Karpas-422 (cell line): ENCODE data around the gene XAF1. TPM values are rescaled to one million over a fixed set of nuclear protein-coding genes. Genes with fewer than 3 reads are reported as not detected.
"Not testable (repeated sequence)": the region's sequence is repeated elsewhere in the genome, so short reads cannot be mapped to it uniquely, and the experiment has no call there.

Source experiments
- DNase-seq: peaks from one replicate; pipeline ENCODE4 v3.0.0-alpha.2; 2015
- H2AFZ ChIP-seq: fragments of 200-600 bp; sonication (generic); 2 replicates; pipeline ENCODE4 v1.6.1; 2014; ENCODE audit warnings: antibody characterized with exemption, low read length, mixed read lengths
- H3K27ac ChIP-seq: fragments of 200-600 bp; sonication (generic); 2 replicates; pipeline ENCODE4 v1.5.1; 2014; ENCODE audit warnings: mild to moderate bottlenecking, low read length, moderate library complexity
- H3K27me3 ChIP-seq: fragments of 200-600 bp; sonication (generic); 2 replicates; pipeline ENCODE4 v1.6.1; 2014; ENCODE audit warnings: low read length, mixed read lengths
- H3K36me3 ChIP-seq: fragments of 200-600 bp; sonication (generic); 2 replicates; pipeline ENCODE4 v1.6.1; 2014; ENCODE audit warnings: low read length, mixed read lengths; ENCODE audit not compliant: insufficient read depth
- H3K4me1 ChIP-seq: fragments of 200-600 bp; sonication (generic); 2 replicates; pipeline ENCODE4 v1.6.1; 2014; ENCODE audit warnings: mild to moderate bottlenecking, low read length, mixed read lengths
- H3K4me2 ChIP-seq: fragments of 200-600 bp; sonication (generic); 2 replicates; pipeline ENCODE4 v1.6.1; 2014; ENCODE audit warnings: low read length, low read depth, mild to moderate bottlenecking; ENCODE audit not compliant: poor library complexity, severe bottlenecking
- H3K4me3 ChIP-seq: fragments of 200-600 bp; sonication (generic); 2 replicates; pipeline ENCODE4 v1.5.1; 2014; ENCODE audit warnings: mild to moderate bottlenecking, antibody characterized with exemption, low read length, mixed read lengths
- H3K79me2 ChIP-seq: fragments of 200-600 bp; sonication (generic); 2 replicates; pipeline ENCODE4 v1.6.1; 2014; ENCODE audit warnings: mild to moderate bottlenecking, low read length, mixed read lengths
- H3K9ac ChIP-seq: fragments of 200-600 bp; sonication (generic); 2 replicates; pipeline ENCODE4 v1.6.0; 2014; ENCODE audit warnings: low read length
- H3K9me2 ChIP-seq: fragments of 200-600 bp; sonication (generic), shearing (Covaris generic); replicated peaks from 2 replicates; pipeline ENCODE4 v1.6.0; 2014; ENCODE audit warnings: mild to moderate bottlenecking, low read length, moderate library complexity; ENCODE audit not compliant: insufficient read depth
- H3K9me3 ChIP-seq: fragments of 300-700, 200-600 bp; sonication (generic); 2 replicates; pipeline ENCODE4 v1.6.1; 2014; ENCODE audit warnings: low read length, mixed read lengths
- H4K20me1 ChIP-seq: fragments of 200-600 bp; sonication (generic); 2 replicates; pipeline ENCODE4 v1.6.1; 2014; ENCODE audit warnings: mild to moderate bottlenecking, antibody characterized with exemption, low read length, low read depth; ENCODE audit not compliant: insufficient read depth
- total RNA-seq: library from RNA; depleted of rRNA; stranded (reverse); fragments of >200 nt; shearing (Covaris generic); gene quantifications from 2 replicates; pipeline ENCODE4 v1.2.3, GENCODE V29; 2014; ENCODE audit warnings: low replicate concordance

The XAF1 gene
- total RNA-seq, 1 experiment from 2014 or later = 8.3 TPM

DNA sequence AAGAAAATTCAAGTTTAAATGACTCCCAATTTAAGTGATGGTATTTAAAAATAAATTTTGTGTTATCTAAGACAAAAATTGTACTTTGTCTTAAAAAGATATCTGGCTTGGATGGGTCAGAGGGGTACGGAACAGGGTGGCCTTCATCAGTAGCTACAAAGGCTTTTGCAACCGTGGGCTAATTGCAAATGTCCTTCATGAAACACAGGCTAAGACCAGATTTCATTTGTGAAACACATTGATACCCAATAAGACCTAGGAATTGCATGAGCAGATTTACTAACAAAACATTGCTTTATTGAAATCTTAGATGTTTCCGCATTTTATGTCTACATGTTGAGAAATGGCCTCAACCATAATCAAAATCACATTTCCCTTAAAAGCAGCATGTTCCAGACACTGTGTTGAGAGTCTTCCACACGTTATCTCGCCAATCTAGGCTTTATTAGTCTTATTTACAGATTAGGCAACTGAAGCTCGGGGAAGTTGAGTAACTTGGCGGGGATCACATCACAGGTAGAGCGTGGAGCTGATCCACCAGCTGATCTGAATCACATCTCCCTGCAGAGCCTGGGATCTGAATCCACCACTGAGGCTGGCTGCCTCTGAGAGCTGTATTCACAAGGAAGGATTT, 42.0 kb downstream of the XAF1 start:
- Histone ChIP-seq H3K9me3 (no peaks in the 10 kb centered on the region), H3K27ac (no peak overlapping the region), H3K4me3 (no peak overlapping the region), H3K79me2 (no peaks in the 10 kb centered on the region), H3K9ac (no peak overlapping the region), H3K4me2 (no peak overlapping the region), H3K9me2 (no peaks in the 10 kb centered on the region), H2AFZ (no peak overlapping the region), H3K4me1 (no peaks in the 10 kb centered on the region), H3K36me3 (no peaks in the 10 kb centered on the region), H4K20me1 (no peaks in the 10 kb centered on the region), H3K27me3 (no peaks in the 10 kb centered on the region)
- no peak for DNase-seq

DNA sequence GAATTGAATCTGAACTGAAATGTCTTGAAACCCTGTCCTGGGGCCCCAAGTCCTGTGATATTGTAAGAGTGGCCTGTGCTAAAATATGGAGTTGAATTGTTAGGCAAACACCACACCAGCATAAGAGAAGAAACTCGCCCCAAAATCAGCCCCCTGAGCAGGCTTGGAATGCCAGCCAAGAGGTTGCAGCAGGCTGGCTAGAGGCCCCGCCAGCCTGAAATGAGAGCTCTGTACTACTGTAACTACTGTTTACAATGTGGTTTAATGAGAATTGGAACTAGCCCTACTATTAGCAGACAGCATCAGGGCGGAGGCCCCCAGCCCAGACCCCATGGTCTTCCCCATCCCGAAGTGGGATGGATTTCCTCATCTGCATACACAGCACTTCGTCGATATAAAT, 43.9 kb downstream of the XAF1 start:
- no peak overlapping the region for H3K4me2 ChIP-seq
- H3K27ac ChIP-seq = no peak overlapping the region
- H4K20me1 ChIP-seq = no peaks in the 10 kb centered on the region
- H3K36me3 ChIP-seq = no peaks in the 10 kb centered on the region
- no peak overlapping the region for H2AFZ ChIP-seq
- no peaks in the 10 kb centered on the region for H3K79me2 ChIP-seq
- no peaks in the 10 kb centered on the region for H3K9me2 ChIP-seq
- no peaks in the 10 kb centered on the region for H3K27me3 ChIP-seq
- H3K4me3 ChIP-seq = no peak overlapping the region
- DNase-seq = no peak
- H3K9me3 ChIP-seq = no peaks in the 10 kb centered on the region
- H3K4me1 ChIP-seq = no peaks in the 10 kb centered on the region
- no peak overlapping the region for H3K9ac ChIP-seq

DNA sequence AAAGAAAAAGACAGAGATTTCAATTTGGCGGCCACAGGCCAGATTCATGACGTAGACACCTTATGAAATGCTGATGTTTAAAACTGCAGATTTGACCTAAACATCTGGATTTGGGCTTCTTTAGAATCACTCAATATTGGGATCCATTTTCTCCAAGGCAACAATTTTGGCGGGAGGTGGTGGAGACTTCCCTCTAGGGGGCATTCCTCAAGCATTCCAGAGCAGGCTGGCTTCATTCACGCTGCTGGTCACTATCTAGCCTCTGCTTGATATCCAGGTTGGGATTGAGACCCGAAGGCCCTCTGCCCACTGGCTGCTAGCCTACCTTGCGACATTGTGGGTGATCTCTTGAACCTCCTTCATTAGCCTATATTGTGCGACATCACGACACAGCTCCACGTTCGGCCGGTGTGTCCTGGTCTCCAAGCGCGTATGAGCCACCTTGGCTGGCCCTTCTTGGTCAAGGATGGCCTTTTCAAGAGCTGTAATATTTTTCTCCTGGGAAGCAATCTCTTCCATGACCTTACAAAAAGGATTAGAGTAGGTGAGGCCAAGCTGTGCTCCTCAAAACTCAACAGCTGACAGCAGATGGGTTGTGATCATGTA, 44.7 kb downstream of the XAF1 start:
- no peaks in the 10 kb centered on the region for H4K20me1 ChIP-seq
- H3K27me3 ChIP-seq = no peaks in the 10 kb centered on the region
- no peaks in the 10 kb centered on the region for H3K79me2 ChIP-seq
- H3K4me3 ChIP-seq = no peak overlapping the region
- no peak overlapping the region for H3K27ac ChIP-seq
- H3K4me2 ChIP-seq = no peak overlapping the region
- no peaks in the 10 kb centered on the region for H3K9me2 ChIP-seq
- H2AFZ ChIP-seq = no peak overlapping the region
- no peaks in the 10 kb centered on the region for H3K4me1 ChIP-seq
- no peaks in the 10 kb centered on the region for H3K36me3 ChIP-seq
- H3K9me3 ChIP-seq = no peaks in the 10 kb centered on the region
- H3K9ac ChIP-seq = no peak overlapping the region
- DNase-seq = no peak

DNA sequence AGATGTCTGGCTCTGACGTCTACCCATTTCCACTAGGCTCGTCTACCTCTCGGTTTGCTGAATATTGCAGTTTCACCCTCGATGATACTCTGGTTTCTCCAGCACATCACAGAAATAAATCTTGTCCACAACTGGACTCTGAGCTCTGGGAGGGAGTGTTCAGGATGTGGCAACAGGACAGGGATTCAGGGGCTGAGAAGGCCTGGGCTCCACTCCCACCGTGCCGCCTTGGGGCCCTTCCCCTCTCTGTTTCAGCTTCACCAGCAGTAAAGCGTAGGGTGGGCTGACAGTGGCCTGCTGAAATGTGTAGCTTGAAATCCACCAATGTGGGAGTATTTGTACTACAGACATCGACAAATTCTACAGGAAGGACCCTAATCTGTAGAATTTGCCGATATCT, 55.7 kb downstream of the XAF1 start:
- H2AFZ ChIP-seq = no peak overlapping the region
- no peak overlapping the region for H3K4me2 ChIP-seq
- no peaks in the 10 kb centered on the region for H3K9me2 ChIP-seq
- no peaks in the 10 kb centered on the region for H3K79me2 ChIP-seq
- H3K9me3 ChIP-seq = no peaks in the 10 kb centered on the region
- H3K27ac ChIP-seq = no peak overlapping the region
- H4K20me1 ChIP-seq = no peaks in the 10 kb centered on the region
- no peak for DNase-seq
- H3K4me3 ChIP-seq = no peak overlapping the region
- no peak overlapping the region for H3K9ac ChIP-seq
- no peaks in the 10 kb centered on the region for H3K27me3 ChIP-seq
- H3K36me3 ChIP-seq = no peaks in the 10 kb centered on the region
- no peaks in the 10 kb centered on the region for H3K4me1 ChIP-seq

DNA sequence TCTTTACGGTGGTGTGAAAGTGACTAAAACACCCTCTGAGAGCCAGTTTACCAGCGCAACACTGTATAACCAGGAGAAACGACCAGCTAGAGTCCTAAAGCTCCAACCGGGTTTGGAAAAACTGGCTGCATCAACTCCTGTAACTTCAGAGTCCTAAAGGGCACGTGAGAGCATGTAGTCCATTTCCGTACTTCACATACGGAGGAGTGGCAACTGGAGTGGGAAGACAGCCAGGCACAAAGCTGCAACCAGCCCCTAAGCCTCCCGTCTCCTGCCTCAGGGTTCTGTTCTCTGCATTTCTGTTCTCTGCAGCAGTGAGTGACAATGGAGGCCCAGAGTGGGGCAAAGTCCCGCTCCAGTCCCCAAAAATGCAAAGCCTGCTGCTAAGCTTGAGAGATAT, 56.4 kb downstream of the XAF1 start:
- no peaks in the 10 kb centered on the region for H4K20me1 ChIP-seq
- H3K27ac ChIP-seq = no peak overlapping the region
- H3K4me1 ChIP-seq = no peaks in the 10 kb centered on the region
- no peaks in the 10 kb centered on the region for H3K9me2 ChIP-seq
- H3K79me2 ChIP-seq = no peaks in the 10 kb centered on the region
- H2AFZ ChIP-seq = no peak overlapping the region
- H3K27me3 ChIP-seq = no peaks in the 10 kb centered on the region
- no peak overlapping the region for H3K9ac ChIP-seq
- H3K36me3 ChIP-seq = no peaks in the 10 kb centered on the region
- DNase-seq = no peak
- H3K4me3 ChIP-seq = no peak overlapping the region
- no peaks in the 10 kb centered on the region for H3K9me3 ChIP-seq
- no peak overlapping the region for H3K4me2 ChIP-seq

DNA sequence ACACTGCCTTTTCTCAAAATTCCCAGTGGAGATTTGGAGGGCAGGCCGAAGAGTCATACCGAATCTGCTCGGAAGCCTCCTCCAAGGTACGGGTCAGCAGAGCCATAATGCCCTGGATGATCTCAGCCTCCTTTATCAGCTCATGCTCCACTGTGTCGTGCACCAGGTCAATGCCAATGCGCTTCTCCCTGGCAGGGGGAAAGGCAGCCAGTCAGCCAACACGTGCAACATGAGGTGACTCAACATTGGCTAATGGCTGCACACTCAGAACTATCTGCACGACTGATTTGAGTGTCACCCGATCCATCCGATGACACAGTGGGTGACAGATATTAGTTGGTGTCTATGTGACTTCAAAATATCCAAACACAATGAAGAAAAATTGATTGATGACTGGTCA, 59.9 kb downstream of the XAF1 start:
- no peaks in the 10 kb centered on the region for H4K20me1 ChIP-seq
- H3K27me3 ChIP-seq = no peaks in the 10 kb centered on the region
- H3K9me2 ChIP-seq = no peaks in the 10 kb centered on the region
- H3K36me3 ChIP-seq = no peaks in the 10 kb centered on the region
- H3K4me1 ChIP-seq = no peaks in the 10 kb centered on the region
- DNase-seq = no peak
- no peak overlapping the region for H3K9ac ChIP-seq
- H2AFZ ChIP-seq = no peak overlapping the region
- H3K27ac ChIP-seq = no peak overlapping the region
- H3K4me2 ChIP-seq = no peak overlapping the region
- H3K9me3 ChIP-seq = no peaks in the 10 kb centered on the region
- H3K4me3 ChIP-seq = no peak overlapping the region
- no peaks in the 10 kb centered on the region for H3K79me2 ChIP-seq

DNA sequence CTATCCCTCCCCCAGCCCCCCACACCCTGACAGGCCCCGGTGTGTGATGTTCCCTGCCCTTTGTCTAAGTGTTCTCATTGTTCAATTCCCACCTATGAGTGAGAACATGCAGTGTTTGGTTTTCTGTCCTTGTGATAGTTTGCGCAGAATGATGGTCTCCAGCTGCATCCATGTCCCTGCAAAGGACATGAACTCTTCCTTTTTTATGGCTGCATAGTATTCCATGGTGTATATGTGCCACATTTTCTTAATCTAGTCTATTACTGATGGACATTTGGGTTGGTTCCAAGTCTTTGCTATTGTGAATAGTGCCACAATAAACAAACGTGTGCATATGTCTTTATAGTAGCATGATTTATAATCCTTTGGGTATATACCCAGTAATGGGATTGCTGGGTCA, 60.5 kb downstream of the XAF1 start:
- not testable (repeated sequence) for H3K4me1 ChIP-seq, H3K36me3 ChIP-seq, H3K79me2 ChIP-seq, H3K9me3 ChIP-seq, H3K4me2 ChIP-seq, DNase-seq, H3K9me2 ChIP-seq, H2AFZ ChIP-seq, H3K4me3 ChIP-seq, H4K20me1 ChIP-seq, H3K9ac ChIP-seq, H3K27me3 ChIP-seq, H3K27ac ChIP-seq

DNA sequence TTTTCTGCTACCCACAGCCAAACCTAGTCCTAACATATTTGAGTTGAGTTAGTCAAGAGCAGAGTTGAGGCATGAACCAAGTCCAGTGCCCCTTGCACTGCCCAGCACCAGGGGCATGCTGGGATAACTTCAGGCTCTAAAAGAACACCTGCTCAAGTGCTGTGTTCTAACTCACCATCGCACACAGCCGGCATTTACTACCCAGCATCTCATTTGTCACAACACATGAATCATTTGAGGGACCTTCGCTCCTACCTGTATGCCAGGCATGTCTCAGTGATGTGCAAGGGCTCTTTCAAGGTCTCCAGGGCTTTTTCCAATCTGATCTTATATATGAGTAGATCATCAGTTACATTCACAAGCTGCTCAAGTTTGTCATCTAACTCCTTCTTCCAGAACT, 63.1 kb downstream of the XAF1 start:
- Histone ChIP-seq H3K36me3 (no peaks in the 10 kb centered on the region), H2AFZ (no peak overlapping the region), H4K20me1 (no peaks in the 10 kb centered on the region), H3K9me3 (no peaks in the 10 kb centered on the region), H3K9me2 (no peaks in the 10 kb centered on the region), H3K4me2 (no peak overlapping the region), H3K79me2 (no peaks in the 10 kb centered on the region), H3K27me3 (no peaks in the 10 kb centered on the region), H3K4me3 (no peak overlapping the region), H3K4me1 (no peaks in the 10 kb centered on the region), H3K9ac (no peak overlapping the region), H3K27ac (no peak overlapping the region)
- DNase-seq = no peak
